Panc1 (cell line): Measurements from ENCODE around the gene SPATA18. TPM values are rescaled to one million over a fixed set of nuclear protein-coding genes. Genes with fewer than 3 reads are reported as not detected.
A peak's percentile ranks its signal among the peaks of the same experiment; 100 is the strongest.

Experiments used
- ATAC-seq: fragments of 200-7000 bp; cut with Tn5 transposase; 2 replicates; pipeline ENCODE4 v1.9.1; 2020; ENCODE audit warnings: mild to moderate bottlenecking, moderate library complexity
- BruUV-seq: library from RNA; stranded (reverse); fragments of 400-500 nt; replicated peaks from 2 replicates; lab custom pipeline; 2021; lab: Mats Ljungman, UMichigan
- CTCF ChIA-PET: fragments of 300-600 bp; sonication (Branson Sonifier 250); formaldehyde crosslinking; loops from one replicate; lab custom pipeline; 2022; ENCODE audit warnings: antibody characterized with exemption; lab: Charles Lee
- POLR2A ChIA-PET: fragments of 300-600 bp; sonication (Branson Sonifier 250); formaldehyde crosslinking; loops from one replicate; lab custom pipeline; 2022; ENCODE audit warnings: antibody characterized with exemption; lab: Charles Lee
- DNase-seq: peaks from one replicate; pipeline ENCODE4 v3.0.0-alpha.2; 2010; ENCODE audit warnings: low read depth, low spot score
- H3K27ac ChIP-seq: 2 replicates; pipeline ENCODE4 v1.5.1; 2011; ENCODE audit warnings: mild to moderate bottlenecking, low read length, inconsistent platforms
- H3K27me3 ChIP-seq: fragments of 200-500 bp; sonication (Bioruptor generic); 2 replicates; pipeline ENCODE4 v1.6.0; 2014; ENCODE audit warnings: low read length, inconsistent platforms; ENCODE audit not compliant: control insufficient read depth, insufficient read depth
- H3K36me3 ChIP-seq: fragments of 200-500 bp; sonication (Bioruptor generic); 2 replicates; pipeline ENCODE4 v1.5.1; 2014; ENCODE audit warnings: inconsistent platforms, mild to moderate bottlenecking, low read length, moderate library complexity; ENCODE audit not compliant: control insufficient read depth, insufficient read depth
- H3K4me1 ChIP-seq: 2 replicates; pipeline ENCODE4 v1.5.1; 2011; ENCODE audit warnings: inconsistent platforms, mild to moderate bottlenecking, low read length, moderate library complexity; ENCODE audit not compliant: control insufficient read depth, insufficient read depth
- H3K4me3 ChIP-seq, 2 experiments: 2 replicates each; pipeline ENCODE4 v1.5.1; 2011 to 2012; ENCODE audit warnings: low read depth in 2 of 2, low read length in 2 of 2, mild to moderate bottlenecking in 2 of 2, inconsistent platforms in 1 of 2, moderate library complexity in 1 of 2
- H3K9me3 ChIP-seq: fragments of 200-500 bp; sonication (Bioruptor generic); 2 replicates; pipeline ENCODE4 v1.5.1; 2014; ENCODE audit warnings: low read depth, mild to moderate bottlenecking, inconsistent platforms, low read length, moderate library complexity; ENCODE audit not compliant: control insufficient read depth, insufficient read depth
- POLR2AphosphoS5 ChIP-seq: IDR thresholded peaks from 2 replicates; pipeline ENCODE4 v1.6.1; 2012; ENCODE audit warnings: mild to moderate bottlenecking, low read depth, low read length, moderate library complexity
- SIN3A ChIP-seq: IDR thresholded peaks from 2 replicates; pipeline ENCODE4 v1.6.1; 2012; ENCODE audit warnings: low read depth, mild to moderate bottlenecking, low read length, moderate library complexity, borderline replicate concordance; ENCODE audit not compliant: insufficient read depth
- TCF7L2 ChIP-seq: IDR thresholded peaks from 2 replicates; pipeline ENCODE4 v1.6.1; 2011; ENCODE audit warnings: mild to moderate bottlenecking, low read depth, low read length, inconsistent platforms
- in situ Hi-C: cut with HindIII; loops from 2 replicates; pipeline ENCODE4 v1.10.0; 2016; ENCODE audit warnings: low sequenced_read_pairs, low pct_unique_long_range_greater_than_20kb
- intact Hi-C: fragments of 100-400 bp; cut with micrococcal nuclease; formaldehyde crosslinking; loops from one replicate; pipeline ENCODE4 v1.10.0; 2022; ENCODE audit not compliant: unreplicated experiment
- total RNA-seq: library from RNA; stranded (reverse); gene quantifications from one replicate; pipeline ENCODE4 v1.2.1, GENCODE V29; 2021; ENCODE audit not compliant: unreplicated experiment
- TF ChIP-seq, protein P1 (sequence below), 2 experiments: IDR thresholded peaks; 2 replicates each; pipeline ENCODE4 v1.6.1; 2011 to 2012; ENCODE audit warnings: low read depth in 2 of 2, control low read depth in 1 of 2, low read length in 1 of 2, mild to moderate bottlenecking in 1 of 2, moderate library complexity in 1 of 2; ENCODE audit not compliant: insufficient read depth in 1 of 2
- TF ChIP-seq, protein P2 (sequence below): fragments of 450-650 bp; IDR thresholded peaks from 2 replicates; pipeline ENCODE4 v1.5.1; 2017; ENCODE audit warnings: mild to moderate bottlenecking

Gene SPATA18
- total RNA-seq, 1 experiment from 2014 or later, result 0.39 TPM

DNA sequence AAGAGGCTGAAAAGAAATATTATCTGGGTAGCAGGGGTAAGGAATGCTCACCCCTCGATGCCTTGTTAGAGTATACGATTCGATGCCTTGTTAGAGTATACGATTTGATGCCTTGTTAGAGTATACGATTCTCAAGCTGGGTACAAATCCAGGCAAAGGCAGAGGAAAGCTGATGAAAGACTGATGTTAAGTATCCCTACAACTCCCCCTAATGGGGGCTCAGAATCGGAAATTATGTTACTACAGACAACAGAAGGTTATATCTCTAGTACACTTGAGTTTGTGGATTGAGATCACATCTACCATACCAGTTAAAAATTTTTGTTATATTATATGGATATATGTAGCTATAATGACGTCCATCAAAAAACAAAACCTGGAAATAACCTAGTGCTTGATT lies 35.7 kb upstream of the SPATA18 start:
- in situ Hi-C loops, result no loop called here
- ATAC-seq, result no peak
- no peak for DNase-seq
- TF ChIP-seq, protein P1, sequence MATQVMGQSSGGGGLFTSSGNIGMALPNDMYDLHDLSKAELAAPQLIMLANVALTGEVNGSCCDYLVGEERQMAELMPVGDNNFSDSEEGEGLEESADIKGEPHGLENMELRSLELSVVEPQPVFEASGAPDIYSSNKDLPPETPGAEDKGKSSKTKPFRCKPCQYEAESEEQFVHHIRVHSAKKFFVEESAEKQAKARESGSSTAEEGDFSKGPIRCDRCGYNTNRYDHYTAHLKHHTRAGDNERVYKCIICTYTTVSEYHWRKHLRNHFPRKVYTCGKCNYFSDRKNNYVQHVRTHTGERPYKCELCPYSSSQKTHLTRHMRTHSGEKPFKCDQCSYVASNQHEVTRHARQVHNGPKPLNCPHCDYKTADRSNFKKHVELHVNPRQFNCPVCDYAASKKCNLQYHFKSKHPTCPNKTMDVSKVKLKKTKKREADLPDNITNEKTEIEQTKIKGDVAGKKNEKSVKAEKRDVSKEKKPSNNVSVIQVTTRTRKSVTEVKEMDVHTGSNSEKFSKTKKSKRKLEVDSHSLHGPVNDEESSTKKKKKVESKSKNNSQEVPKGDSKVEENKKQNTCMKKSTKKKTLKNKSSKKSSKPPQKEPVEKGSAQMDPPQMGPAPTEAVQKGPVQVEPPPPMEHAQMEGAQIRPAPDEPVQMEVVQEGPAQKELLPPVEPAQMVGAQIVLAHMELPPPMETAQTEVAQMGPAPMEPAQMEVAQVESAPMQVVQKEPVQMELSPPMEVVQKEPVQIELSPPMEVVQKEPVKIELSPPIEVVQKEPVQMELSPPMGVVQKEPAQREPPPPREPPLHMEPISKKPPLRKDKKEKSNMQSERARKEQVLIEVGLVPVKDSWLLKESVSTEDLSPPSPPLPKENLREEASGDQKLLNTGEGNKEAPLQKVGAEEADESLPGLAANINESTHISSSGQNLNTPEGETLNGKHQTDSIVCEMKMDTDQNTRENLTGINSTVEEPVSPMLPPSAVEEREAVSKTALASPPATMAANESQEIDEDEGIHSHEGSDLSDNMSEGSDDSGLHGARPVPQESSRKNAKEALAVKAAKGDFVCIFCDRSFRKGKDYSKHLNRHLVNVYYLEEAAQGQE (IDR thresholded peaks at IDR 0.05; ENCODE audit: insufficient read depth in 1 of 2, low read depth in 2 of 2, low read length in 1 of 2), result no peak
- TF ChIP-seq, protein P2, sequence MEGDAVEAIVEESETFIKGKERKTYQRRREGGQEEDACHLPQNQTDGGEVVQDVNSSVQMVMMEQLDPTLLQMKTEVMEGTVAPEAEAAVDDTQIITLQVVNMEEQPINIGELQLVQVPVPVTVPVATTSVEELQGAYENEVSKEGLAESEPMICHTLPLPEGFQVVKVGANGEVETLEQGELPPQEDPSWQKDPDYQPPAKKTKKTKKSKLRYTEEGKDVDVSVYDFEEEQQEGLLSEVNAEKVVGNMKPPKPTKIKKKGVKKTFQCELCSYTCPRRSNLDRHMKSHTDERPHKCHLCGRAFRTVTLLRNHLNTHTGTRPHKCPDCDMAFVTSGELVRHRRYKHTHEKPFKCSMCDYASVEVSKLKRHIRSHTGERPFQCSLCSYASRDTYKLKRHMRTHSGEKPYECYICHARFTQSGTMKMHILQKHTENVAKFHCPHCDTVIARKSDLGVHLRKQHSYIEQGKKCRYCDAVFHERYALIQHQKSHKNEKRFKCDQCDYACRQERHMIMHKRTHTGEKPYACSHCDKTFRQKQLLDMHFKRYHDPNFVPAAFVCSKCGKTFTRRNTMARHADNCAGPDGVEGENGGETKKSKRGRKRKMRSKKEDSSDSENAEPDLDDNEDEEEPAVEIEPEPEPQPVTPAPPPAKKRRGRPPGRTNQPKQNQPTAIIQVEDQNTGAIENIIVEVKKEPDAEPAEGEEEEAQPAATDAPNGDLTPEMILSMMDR, result peak; percentile 18; the same call in 1 of the 2 replicates
- TF ChIP-seq TCF7L2, result no peak
- TF ChIP-seq SIN3A, result no peak
- TF ChIP-seq POLR2AphosphoS5, result no peak
- H3K36me3 ChIP-seq, result no peaks in the 10 kb centered on the region
- H3K9me3 ChIP-seq, result no peaks in the 10 kb centered on the region
- ChIA-PET CTCF (no interaction called here), POLR2A (interaction anchor here (0.7 kb wide), 1 partner anchor 146 kb away, joined by 3 read pairs; no protein-coding TSS in a partner anchor)
- intact Hi-C loops, result no loop called here
- no peak overlapping the region for H3K27ac ChIP-seq
- BruUV-seq, result no TSS peak
- no peaks in the 10 kb centered on the region for H3K27me3 ChIP-seq
- no peak overlapping the region for H3K4me3 ChIP-seq
- no peaks in the 10 kb centered on the region for H3K4me1 ChIP-seq

DNA sequence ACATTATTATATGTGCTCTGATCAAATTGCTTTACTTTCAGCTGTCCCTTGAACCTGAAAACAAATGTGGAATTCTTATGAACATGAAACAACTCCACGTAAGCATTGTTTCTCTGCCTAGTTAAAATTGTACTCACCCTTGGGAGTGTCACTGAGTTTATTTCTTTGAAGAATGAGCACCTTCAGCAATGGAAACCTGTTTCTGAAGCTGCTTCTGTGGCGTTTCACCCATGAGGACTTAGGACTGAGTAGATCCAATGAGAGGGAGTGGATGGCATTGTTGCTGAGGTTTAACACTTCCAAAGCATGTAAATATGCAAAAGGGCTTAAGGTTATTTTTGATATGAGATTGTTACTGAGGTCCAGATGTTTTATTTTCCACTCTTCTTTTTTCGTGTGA lies 34.1 kb upstream of the SPATA18 start:
- no peaks in the 10 kb centered on the region for H3K9me3 ChIP-seq
- ChIA-PET CTCF (no interaction called here), POLR2A (no interaction called here)
- no TSS peak for BruUV-seq
- no peaks in the 10 kb centered on the region for H3K36me3 ChIP-seq
- no peaks in the 10 kb centered on the region for H3K27me3 ChIP-seq
- H3K4me1 ChIP-seq, result no peaks in the 10 kb centered on the region
- intact Hi-C loops (no loop called here), in situ Hi-C loops (no loop called here)
- ATAC-seq, result no peak
- no peak for DNase-seq
- H3K4me3 ChIP-seq, result no peak overlapping the region
- TF ChIP-seq SIN3A, result no peak
- TF ChIP-seq TCF7L2, result no peak
- TF ChIP-seq, protein P1 (IDR thresholded peaks at IDR 0.05; ENCODE audit: insufficient read depth in 1 of 2, low read depth in 2 of 2, low read length in 1 of 2), result no peak
- H3K27ac ChIP-seq, result no peak overlapping the region
